Measurements from ENCODE around the gene CCDC185.

- no peak for TF ChIP-seq EP300 (IDR thresholded peaks at IDR 0.05)
- TF ChIP-seq CTCF (IDR thresholded peaks at IDR 0.05) = no peak
Observed at GRCh38 chr1:223378754-223379153, 14.5 kb upstream of the CCDC185 start.

Measured in suprapubic skin (tissue), 3 donors.